ENCODE data around the gene DMRTA2. TPM values are rescaled to one million over a fixed set of nuclear protein-coding genes. Genes with fewer than 3 reads are reported as not detected.
A peak's percentile ranks its signal among the peaks of the same experiment; 100 is the strongest.

The DMRTA2 gene
- total RNA-seq, 1 donor from 2014 or later = not detected

GRCh38 chr1:50371749-50372148, 51.5 kb downstream of the DMRTA2 start:
- Mint-ChIP-seq H3K4me3 (ENCODE audit: unreplicated experiment) (no peak overlapping the region), H3K36me3 (ENCODE audit: low read depth) (no peaks in the 10 kb centered on the region), H3K9me3 (ENCODE audit: low read depth) (peaks cover 16% of the 10 kb centered on the region), H3K27me3 (ENCODE audit: low read depth) (peaks cover 60% of the 10 kb centered on the region), H3K27ac (ENCODE audit: unreplicated experiment) (no peak overlapping the region), H3K4me1 (ENCODE audit: low read depth) (no peaks in the 10 kb centered on the region)
- no peak for TF ChIP-seq CTCF (IDR thresholded peaks at IDR 0.05)
- no peak for DNase-seq (ENCODE audit: low spot score)

GRCh38 chr1:50369830-50370229, 53.4 kb downstream of the DMRTA2 start:
- peaks cover 62% of the 10 kb centered on the region for H3K27me3 Mint-ChIP-seq (ENCODE audit: low read depth)
- H3K27ac Mint-ChIP-seq (ENCODE audit: unreplicated experiment) = no peak overlapping the region
- DNase-seq (ENCODE audit: low spot score) = no peak
- peaks cover 6% of the 10 kb centered on the region for H3K9me3 Mint-ChIP-seq (ENCODE audit: low read depth)
- H3K36me3 Mint-ChIP-seq (ENCODE audit: low read depth) = no peaks in the 10 kb centered on the region
- no peak overlapping the region for H3K4me3 Mint-ChIP-seq (ENCODE audit: unreplicated experiment)
- no peaks in the 10 kb centered on the region for H3K4me1 Mint-ChIP-seq (ENCODE audit: low read depth)
- TF ChIP-seq CTCF (IDR thresholded peaks at IDR 0.05) = peak; percentile 49

- TF ChIP-seq CTCF (IDR thresholded peaks at IDR 0.05) = no peak
- no peak overlapping the region for H3K27ac Mint-ChIP-seq (ENCODE audit: unreplicated experiment)
- no peaks in the 10 kb centered on the region for H3K4me1 Mint-ChIP-seq (ENCODE audit: low read depth)
- no peak overlapping the region for H3K4me3 Mint-ChIP-seq (ENCODE audit: unreplicated experiment)
- H3K9me3 Mint-ChIP-seq (ENCODE audit: low read depth) = no peaks in the 10 kb centered on the region
- no peaks in the 10 kb centered on the region for H3K36me3 Mint-ChIP-seq (ENCODE audit: low read depth)
- H3K27me3 Mint-ChIP-seq (ENCODE audit: low read depth) = peaks cover 61% of the 10 kb centered on the region
- DNase-seq (ENCODE audit: low spot score) = no peak
Measured at GRCh38 chr1:50369008-50369634, 54.1 kb downstream of the DMRTA2 start.

- no peak for DNase-seq (ENCODE audit: low spot score)
- TF ChIP-seq CTCF (IDR thresholded peaks at IDR 0.05) = peak; percentile 98
- no peaks in the 10 kb centered on the region for H3K36me3 Mint-ChIP-seq (ENCODE audit: low read depth)
- no peaks in the 10 kb centered on the region for H3K9me3 Mint-ChIP-seq (ENCODE audit: low read depth)
- H3K4me1 Mint-ChIP-seq (ENCODE audit: low read depth) = no peaks in the 10 kb centered on the region
- H3K27me3 Mint-ChIP-seq (ENCODE audit: low read depth) = peaks cover 61% of the 10 kb centered on the region
- H3K4me3 Mint-ChIP-seq (ENCODE audit: unreplicated experiment) = no peak overlapping the region
- H3K27ac Mint-ChIP-seq (ENCODE audit: unreplicated experiment) = no peak overlapping the region
Measured at GRCh38 chr1:50368179-50369007, 54.9 kb downstream of the DMRTA2 start.
